NCI-H146 treated with DMSO at 0.1 percent for 48 hours (cell line): Measurements from ENCODE around the gene OR51B2.
"Not testable (repeated sequence)": the region's sequence is repeated elsewhere in the genome, so short reads cannot be mapped to it uniquely, and the experiment has no call there.

Experiments used
- DNase-seq: peaks from one replicate; lab custom pipeline; 2025; ENCODE audit not compliant: unreplicated experiment; lab: John Stamatoyannopoulos, UW

The OR51B2 gene

GRCh38 chr11:5324197-5324596 is at the start of gene OR51B2:
TSS of gene OR51B2 (minus strand) at chr11:5324297. CDS start at chr11:5324297, 0 bp downstream.
- DNase-seq, result no peak

- DNase-seq, result no peak
Observed at GRCh38 chr11:5369789-5370188, 45.7 kb upstream of the OR51B2 start.

GRCh38 chr11:5368502-5369043 is 44.5 kb upstream of the OR51B2 start:
- DNase-seq, result no peak

GRCh38 chr11:5367448-5368074 is 43.5 kb upstream of the OR51B2 start:
- no peak for DNase-seq

GRCh38 chr11:5366856-5367255 is 42.8 kb upstream of the OR51B2 start:
- no peak for DNase-seq

GRCh38 chr11:5366365-5366764 is 42.3 kb upstream of the OR51B2 start:
- not testable (repeated sequence) for DNase-seq

- DNase-seq, result no peak
Observed at GRCh38 chr11:5364214-5364613, 40.1 kb upstream of the OR51B2 start.

- DNase-seq, result no peak
Observed at GRCh38 chr11:5363679-5364078, 39.6 kb upstream of the OR51B2 start.

- DNase-seq, result no peak
Observed at GRCh38 chr11:5362017-5362625, 38.0 kb upstream of the OR51B2 start.

GRCh38 chr11:5356031-5356430 is 31.9 kb upstream of the OR51B2 start:
- not testable (repeated sequence) for DNase-seq

GRCh38 chr11:5351208-5351607 is 27.1 kb upstream of the OR51B2 start, which contains the start of gene OR51B6:
TSS of gene OR51B6 (plus strand) at chr11:5351508. CDS start at chr11:5351508, 0 bp downstream.
- DNase-seq, result no peak

GRCh38 chr11:5349550-5349949 is 25.5 kb upstream of the OR51B2 start:
- no peak for DNase-seq

GRCh38 chr11:5348551-5349194 is 24.6 kb upstream of the OR51B2 start:
- DNase-seq, result no peak

- no peak for DNase-seq
Observed at GRCh38 chr11:5345831-5346230, 21.7 kb upstream of the OR51B2 start.

- no peak for DNase-seq
Observed at GRCh38 chr11:5343474-5344335, 19.6 kb upstream of the OR51B2 start, which contains the start of gene OR51B5. TSS of gene OR51B5 (minus strand) at chr11:5343524. CDS start at chr11:5343524, 0 bp downstream.

GRCh38 chr11:5339771-5340322 is 15.8 kb upstream of the OR51B2 start:
- DNase-seq, result no peak

- DNase-seq, result not testable (repeated sequence)
Observed at GRCh38 chr11:5337253-5337652, 13.2 kb upstream of the OR51B2 start.

GRCh38 chr11:5336331-5336730 is 12.2 kb upstream of the OR51B2 start:
- no peak for DNase-seq

- no peak for DNase-seq
Observed at GRCh38 chr11:5335170-5335569, 11.1 kb upstream of the OR51B2 start.

GRCh38 chr11:5317292-5317691 is 6.8 kb downstream of the OR51B2 start:
- no peak for DNase-seq
